Measurements from ENCODE around the gene DNAAF9. TPM values are rescaled to one million over a fixed set of nuclear protein-coding genes. Genes with fewer than 3 reads are reported as not detected.

The DNAAF9 gene
- total RNA-seq, 1 experiment from 2014 or later: 8.1 TPM

GRCh38 chr20:3413393-3413889, 6.0 kb upstream of the DNAAF9 start:
- peak; percentile 39 for DNase-seq (ENCODE audit: low spot score)
- Histone ChIP-seq H3K9me3 (ENCODE audit: low read depth, low read length, poor library complexity, severe bottlenecking) (no peaks in the 10 kb centered on the region), H3K36me3 (ENCODE audit: insufficient read depth, low read length, poor library complexity, severe bottlenecking) (no peaks in the 10 kb centered on the region), H3K4me1 (ENCODE audit: insufficient read depth, low read length, poor library complexity, severe bottlenecking) (peaks cover 12% of the 10 kb centered on the region), H3K27me3 (replicated peaks; ENCODE audit: insufficient read depth, low read depth, low read length, poor library complexity) (no peaks in the 10 kb centered on the region), H3K4me3 (ENCODE audit: low read depth, low read length, poor library complexity, severe bottlenecking) (no peak overlapping the region), H3K27ac (ENCODE audit: low read depth, low read length, poor library complexity, severe bottlenecking) (no peak overlapping the region)
- BruUV-seq (replicated peaks): no TSS peak
- TF ChIP-seq CTCF (conservative IDR thresholded peaks at IDR 0.05; ENCODE audit: low read depth, low read length) (no peak), EZH2 (IDR thresholded peaks at IDR 0.05; ENCODE audit: borderline replicate concordance, low read depth, low read length, poor library complexity, severe bottlenecking) (no peak)
- intact Hi-C loops (cut with micrococcal nuclease; ENCODE audit: unreplicated experiment): no loop called here
- CTCF ChIA-PET: no interaction called here
- POLR2A ChIA-PET (ENCODE audit: low non-redundant PET): no interaction called here

- peaks cover 12% of the 10 kb centered on the region for H3K4me1 ChIP-seq (ENCODE audit: insufficient read depth, low read length, poor library complexity, severe bottlenecking)
- no peak for DNase-seq (ENCODE audit: low spot score)
- TF ChIP-seq EZH2 (IDR thresholded peaks at IDR 0.05; ENCODE audit: borderline replicate concordance, low read depth, low read length, poor library complexity, severe bottlenecking): no peak
- no peak for TF ChIP-seq CTCF (conservative IDR thresholded peaks at IDR 0.05; ENCODE audit: low read depth, low read length)
- intact Hi-C loops (cut with micrococcal nuclease; ENCODE audit: unreplicated experiment): no loop called here
- ChIA-PET POLR2A (ENCODE audit: low non-redundant PET) (no interaction called here), CTCF (no interaction called here)
- H3K36me3 ChIP-seq (ENCODE audit: insufficient read depth, low read length, poor library complexity, severe bottlenecking): no peaks in the 10 kb centered on the region
- BruUV-seq (replicated peaks): no TSS peak
- no peak overlapping the region for H3K4me3 ChIP-seq (ENCODE audit: low read depth, low read length, poor library complexity, severe bottlenecking)
- no peaks in the 10 kb centered on the region for H3K27me3 ChIP-seq (replicated peaks; ENCODE audit: insufficient read depth, low read depth, low read length, poor library complexity)
- no peaks in the 10 kb centered on the region for H3K9me3 ChIP-seq (ENCODE audit: low read depth, low read length, poor library complexity, severe bottlenecking)
- H3K27ac ChIP-seq (ENCODE audit: low read depth, low read length, poor library complexity, severe bottlenecking): no peak overlapping the region
These were observed 5.3 kb upstream of the DNAAF9 start for GRCh38 chr20:3412600-3413392.

GRCh38 chr20:3410464-3410863, 3.0 kb upstream of the DNAAF9 start:
- POLR2A ChIA-PET (ENCODE audit: low non-redundant PET): no interaction called here
- no peak for DNase-seq (ENCODE audit: low spot score)
- intact Hi-C loops (cut with micrococcal nuclease; ENCODE audit: unreplicated experiment): no loop called here
- H3K9me3 ChIP-seq (ENCODE audit: low read depth, low read length, poor library complexity, severe bottlenecking): no peaks in the 10 kb centered on the region
- no peak overlapping the region for H3K27ac ChIP-seq (ENCODE audit: low read depth, low read length, poor library complexity, severe bottlenecking)
- H3K27me3 ChIP-seq (replicated peaks; ENCODE audit: insufficient read depth, low read depth, low read length, poor library complexity): no peaks in the 10 kb centered on the region
- H3K36me3 ChIP-seq (ENCODE audit: insufficient read depth, low read length, poor library complexity, severe bottlenecking): no peaks in the 10 kb centered on the region
- no peak overlapping the region for H3K4me3 ChIP-seq (ENCODE audit: low read depth, low read length, poor library complexity, severe bottlenecking)
- BruUV-seq (replicated peaks): no TSS peak
- CTCF ChIA-PET: no interaction called here
- TF ChIP-seq CTCF (conservative IDR thresholded peaks at IDR 0.05; ENCODE audit: low read depth, low read length) (no peak), EZH2 (IDR thresholded peaks at IDR 0.05; ENCODE audit: borderline replicate concordance, low read depth, low read length, poor library complexity, severe bottlenecking) (no peak)
- H3K4me1 ChIP-seq (ENCODE audit: insufficient read depth, low read length, poor library complexity, severe bottlenecking): peaks cover 12% of the 10 kb centered on the region

All from A673 (cell line).